ENCODE results near the gene HERC6.
"Not testable (repeated sequence)": the region's sequence is repeated elsewhere in the genome, so short reads cannot be mapped to it uniquely, and the experiment has no call there.

HERC6 gene

DNA sequence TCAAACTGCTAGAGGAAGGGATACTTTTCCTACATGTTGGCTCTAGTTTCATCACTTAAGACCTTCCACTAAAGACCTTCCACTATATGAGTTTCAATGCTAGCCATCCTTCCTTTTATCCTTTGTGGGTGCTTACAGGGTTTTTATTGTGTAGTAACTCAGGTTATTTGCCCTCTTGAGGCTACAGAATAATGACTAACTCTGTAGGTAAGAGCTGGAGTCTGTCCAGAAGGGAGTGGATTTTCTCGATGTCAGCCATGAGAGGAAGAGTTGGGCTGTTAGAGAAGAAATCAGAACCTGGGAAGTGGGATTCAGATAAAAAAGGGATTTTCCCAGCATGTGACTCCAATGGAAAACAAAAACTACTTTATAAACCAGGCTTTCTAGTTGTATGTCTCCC, 50.7 kb downstream of the HERC6 start:
- H3K27me3 ChIP-seq (ENCODE audit: control insufficient read depth in 1 of 2, insufficient read depth in 2 of 2, low read length in 2 of 2) = no peaks in the 10 kb centered on the region
- no peaks in the 10 kb centered on the region for H3K4me1 ChIP-seq (ENCODE audit: insufficient read depth, low read length)
- H3K4me3 ChIP-seq (ENCODE audit: low read depth in 1 of 2, low read length in 2 of 2) = no peak overlapping the region
- no peak overlapping the region for H3K9ac ChIP-seq (ENCODE audit: low read length)
- no peak overlapping the region for H3K27ac ChIP-seq (ENCODE audit: low read depth, low read length)
- no peaks in the 10 kb centered on the region for H3K9me3 ChIP-seq (ENCODE audit: low read length)
- H3K36me3 ChIP-seq (ENCODE audit: insufficient read depth, low read length) = peaks cover 4% of the 10 kb centered on the region

DNA sequence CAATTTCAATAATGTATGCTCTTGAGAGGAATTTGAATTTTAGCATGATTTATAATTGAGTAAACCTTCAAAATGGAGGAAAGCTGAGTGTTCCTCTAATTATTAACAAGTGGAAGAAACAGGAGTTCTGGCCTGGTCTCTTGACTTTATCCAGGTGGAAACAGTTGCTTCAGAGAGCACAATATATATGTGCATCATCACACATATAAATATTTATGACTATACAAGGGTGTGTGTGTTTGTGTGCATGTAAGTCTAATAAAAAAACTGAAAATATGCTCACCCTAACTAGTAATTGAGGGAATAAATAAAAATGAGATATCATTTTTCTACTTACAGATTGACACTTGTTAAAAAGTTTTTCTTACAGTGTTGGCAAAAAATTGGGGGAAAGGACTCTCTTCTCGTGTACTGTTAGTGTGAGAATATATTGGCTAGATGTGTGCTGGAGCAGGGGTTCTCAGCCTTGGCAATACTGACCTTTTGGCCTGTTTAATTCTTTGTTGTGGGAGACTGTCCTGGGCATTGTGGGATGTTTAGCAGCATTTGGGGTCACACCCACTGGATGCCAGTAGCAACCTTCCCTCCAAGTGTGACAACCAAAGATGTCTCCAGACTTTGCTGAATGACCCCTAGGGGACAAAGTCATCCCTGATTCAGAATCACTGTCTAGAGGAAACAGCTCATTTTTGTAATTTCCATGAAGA, 57.5 kb downstream of the HERC6 start:
- Histone ChIP-seq H3K27ac (ENCODE audit: low read depth, low read length) (no peak overlapping the region), H3K9ac (ENCODE audit: low read length) (no peak overlapping the region), H3K4me1 (ENCODE audit: insufficient read depth, low read length) (no peaks in the 10 kb centered on the region), H3K27me3 (ENCODE audit: control insufficient read depth in 1 of 2, insufficient read depth in 2 of 2, low read length in 2 of 2) (no peaks in the 10 kb centered on the region), H3K9me3 (ENCODE audit: low read length) (no peaks in the 10 kb centered on the region), H3K36me3 (ENCODE audit: insufficient read depth, low read length) (no peaks in the 10 kb centered on the region), H3K4me3 (ENCODE audit: low read depth in 1 of 2, low read length in 2 of 2) (no peak overlapping the region)

DNA sequence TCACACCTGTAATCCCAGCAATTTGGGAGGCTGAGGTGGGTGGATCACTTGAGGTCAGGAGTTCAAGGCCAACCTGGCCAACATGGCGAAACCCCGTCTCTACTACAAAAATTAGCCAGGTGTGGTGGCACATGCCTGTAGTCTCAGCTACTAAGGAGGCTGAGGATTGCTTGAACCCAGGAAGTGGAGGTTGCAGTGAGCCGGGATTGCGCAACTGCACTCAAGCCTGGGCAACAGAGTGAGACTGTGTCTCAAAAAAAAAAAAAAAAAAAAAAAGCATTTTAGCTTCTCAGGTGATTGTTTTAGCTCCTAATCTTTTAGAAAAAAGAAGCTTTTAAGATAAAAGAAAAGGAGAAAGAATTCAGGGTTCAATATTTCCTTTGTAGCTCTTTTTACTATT, 59.2 kb downstream of the HERC6 start:
- H3K9ac ChIP-seq (ENCODE audit: low read length); H3K9me3 ChIP-seq (ENCODE audit: low read length); H3K27ac ChIP-seq (ENCODE audit: low read depth, low read length); H3K4me1 ChIP-seq (ENCODE audit: insufficient read depth, low read length); H3K27me3 ChIP-seq (ENCODE audit: control insufficient read depth in 1 of 2, insufficient read depth in 2 of 2, low read length in 2 of 2); H3K36me3 ChIP-seq (ENCODE audit: insufficient read depth, low read length); H3K4me3 ChIP-seq (ENCODE audit: low read depth in 1 of 2, low read length in 2 of 2): not testable (repeated sequence)

DNA sequence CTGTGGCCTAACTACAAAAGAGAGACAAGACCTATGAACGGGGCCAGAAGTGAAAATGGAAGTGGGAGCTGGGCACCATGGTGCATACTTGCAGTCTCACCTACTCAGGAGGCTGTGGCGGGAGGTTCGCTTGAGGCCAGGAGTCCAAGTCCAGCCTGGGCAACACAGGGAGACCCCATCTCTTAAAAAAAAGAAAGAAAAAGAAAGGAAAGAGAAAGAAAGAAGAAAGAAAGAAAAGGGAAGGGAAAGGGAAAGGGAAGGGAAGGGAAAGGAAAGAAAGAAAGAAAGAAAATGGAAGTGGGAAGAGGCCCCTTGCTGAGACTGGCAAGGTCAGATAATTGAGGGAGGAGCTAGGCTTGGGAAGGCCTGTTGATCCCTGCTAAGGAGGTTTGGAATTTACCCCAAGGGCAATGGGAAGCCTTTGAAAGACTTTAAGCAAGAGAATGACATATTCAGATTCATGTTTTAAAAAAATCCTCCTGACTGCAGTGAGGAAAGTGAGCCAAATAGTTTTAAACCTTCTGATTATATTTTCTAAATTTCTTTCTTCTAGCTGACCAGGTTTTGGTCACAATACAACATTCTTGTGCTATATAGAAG, 60.6 kb downstream of the HERC6 start:
- Histone ChIP-seq H3K4me1 (ENCODE audit: insufficient read depth, low read length) (no peaks in the 10 kb centered on the region), H3K4me3 (ENCODE audit: low read depth in 1 of 2, low read length in 2 of 2) (no peak overlapping the region), H3K27ac (ENCODE audit: low read depth, low read length) (no peak overlapping the region), H3K27me3 (ENCODE audit: control insufficient read depth in 1 of 2, insufficient read depth in 2 of 2, low read length in 2 of 2) (no peaks in the 10 kb centered on the region), H3K9me3 (ENCODE audit: low read length) (no peaks in the 10 kb centered on the region), H3K36me3 (ENCODE audit: insufficient read depth, low read length) (peaks cover 3% of the 10 kb centered on the region), H3K9ac (ENCODE audit: low read length) (no peak overlapping the region)

DNA sequence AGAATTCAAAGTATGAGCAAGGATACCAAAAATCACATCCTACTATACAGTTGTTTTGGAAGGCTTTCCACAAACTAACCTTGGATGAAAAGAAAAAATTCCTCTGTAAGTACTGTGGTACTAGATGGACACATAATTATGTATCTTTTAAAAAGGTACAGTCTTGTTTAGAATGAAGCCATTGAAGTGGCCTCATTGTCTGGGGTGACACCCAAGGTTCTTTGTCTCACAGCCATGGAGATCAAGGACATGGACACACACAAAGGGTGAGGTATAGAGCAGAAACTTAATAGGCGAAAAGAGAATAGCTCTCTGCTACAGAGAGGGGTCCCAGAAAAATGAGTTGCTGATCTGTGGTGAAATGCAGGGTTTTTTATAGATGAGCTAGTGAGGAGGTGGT, 61.5 kb downstream of the HERC6 start:
- Histone ChIP-seq H3K4me3 (ENCODE audit: low read depth in 1 of 2, low read length in 2 of 2) (no peak overlapping the region), H3K27ac (ENCODE audit: low read depth, low read length) (no peak overlapping the region), H3K9me3 (ENCODE audit: low read length) (no peaks in the 10 kb centered on the region), H3K9ac (ENCODE audit: low read length) (no peak overlapping the region), H3K27me3 (ENCODE audit: control insufficient read depth in 1 of 2, insufficient read depth in 2 of 2, low read length in 2 of 2) (no peaks in the 10 kb centered on the region), H3K36me3 (ENCODE audit: insufficient read depth, low read length) (peaks cover 3% of the 10 kb centered on the region), H3K4me1 (ENCODE audit: insufficient read depth, low read length) (no peaks in the 10 kb centered on the region)

DNA sequence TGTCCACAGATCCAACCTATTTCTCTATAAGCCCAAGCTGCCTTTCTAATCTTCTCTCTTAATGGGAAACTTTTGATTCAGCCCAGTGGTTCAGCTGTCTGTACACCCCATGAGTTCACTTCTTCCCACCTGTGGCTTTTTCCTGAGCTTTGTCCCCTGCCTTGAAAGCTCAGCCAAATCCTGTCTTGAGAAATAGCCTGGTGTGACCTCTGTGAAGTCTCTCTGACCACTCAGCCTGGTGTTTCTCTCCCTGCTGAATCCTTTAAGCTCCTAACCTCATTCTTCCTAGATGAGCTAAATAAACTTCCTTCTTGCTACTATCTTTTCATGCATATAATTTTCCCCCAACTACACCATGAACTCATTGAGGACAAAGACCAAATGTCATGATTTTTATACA, 63.0 kb downstream of the HERC6 start:
- Histone ChIP-seq H3K4me3 (ENCODE audit: low read depth in 1 of 2, low read length in 2 of 2) (no peak overlapping the region), H3K4me1 (ENCODE audit: insufficient read depth, low read length) (no peaks in the 10 kb centered on the region), H3K27me3 (ENCODE audit: control insufficient read depth in 1 of 2, insufficient read depth in 2 of 2, low read length in 2 of 2) (no peaks in the 10 kb centered on the region)

DNA sequence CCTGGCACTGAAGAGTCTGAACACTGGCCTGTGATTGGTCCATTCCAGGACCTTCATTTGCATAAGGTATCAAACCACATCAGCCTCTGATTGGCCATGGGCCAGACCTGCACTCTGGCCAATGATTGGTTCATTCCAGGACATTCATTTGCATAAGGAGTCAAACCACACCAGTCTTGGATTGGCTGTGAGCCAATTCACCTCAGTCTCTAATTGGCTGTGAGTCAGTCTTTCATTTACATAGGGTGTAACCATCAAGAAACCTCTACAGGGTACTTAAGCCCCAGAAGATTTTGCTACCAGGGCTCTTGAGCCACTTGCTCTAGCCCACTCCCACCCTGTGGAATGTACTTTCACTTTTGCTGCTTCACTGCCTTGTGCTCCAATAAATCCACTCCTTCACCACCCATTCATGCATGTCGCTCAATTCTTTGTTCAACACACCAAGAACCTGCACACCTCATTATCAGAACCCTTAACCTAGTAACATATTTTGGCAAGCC, 64.1 kb downstream of the HERC6 start:
- peaks cover 3% of the 10 kb centered on the region for H3K36me3 ChIP-seq (ENCODE audit: insufficient read depth, low read length)

More for the DNA sequence above, 63.0 kb downstream of the HERC6 start:
- Histone ChIP-seq H3K9me3 (ENCODE audit: low read length) (no peaks in the 10 kb centered on the region), H3K27ac (ENCODE audit: low read depth, low read length) (no peak overlapping the region), H3K9ac (ENCODE audit: low read length) (no peak overlapping the region), H3K36me3 (ENCODE audit: insufficient read depth, low read length) (peaks cover 3% of the 10 kb centered on the region)

DNA sequence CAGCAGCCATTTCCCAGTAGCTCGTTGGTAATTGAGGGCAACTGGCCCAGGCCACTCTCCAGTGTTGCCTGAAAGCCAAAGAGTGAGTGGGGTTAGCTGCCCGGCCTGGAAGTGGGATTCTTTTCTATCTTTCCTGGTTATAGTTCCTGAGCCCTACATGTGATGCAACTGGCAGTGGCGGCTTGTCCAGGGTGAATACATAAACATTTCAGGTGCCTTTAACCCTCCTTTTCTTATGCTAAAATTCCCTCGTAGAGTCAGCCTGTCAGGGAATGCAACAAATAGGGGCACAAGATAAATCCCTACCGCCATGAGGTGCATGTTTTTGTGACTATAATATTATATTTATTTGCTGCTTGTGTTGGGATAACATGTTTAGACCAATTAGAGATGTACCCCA, 64.8 kb downstream of the HERC6 start:
- H3K27me3 ChIP-seq (ENCODE audit: control insufficient read depth in 1 of 2, insufficient read depth in 2 of 2, low read length in 2 of 2) = no peaks in the 10 kb centered on the region
- no peak overlapping the region for H3K9ac ChIP-seq (ENCODE audit: low read length)
- H3K4me3 ChIP-seq (ENCODE audit: low read depth in 1 of 2, low read length in 2 of 2) = no peak overlapping the region
- H3K36me3 ChIP-seq (ENCODE audit: insufficient read depth, low read length) = peaks cover 3% of the 10 kb centered on the region
- no peak overlapping the region for H3K27ac ChIP-seq (ENCODE audit: low read depth, low read length)
- H3K9me3 ChIP-seq (ENCODE audit: low read length) = no peaks in the 10 kb centered on the region
- H3K4me1 ChIP-seq (ENCODE audit: insufficient read depth, low read length) = no peaks in the 10 kb centered on the region

More for the DNA sequence above, 64.1 kb downstream of the HERC6 start:
- Histone ChIP-seq H3K9ac (ENCODE audit: low read length) (no peak overlapping the region), H3K27me3 (ENCODE audit: control insufficient read depth in 1 of 2, insufficient read depth in 2 of 2, low read length in 2 of 2) (no peaks in the 10 kb centered on the region), H3K27ac (ENCODE audit: low read depth, low read length) (no peak overlapping the region), H3K4me3 (ENCODE audit: low read depth in 1 of 2, low read length in 2 of 2) (no peak overlapping the region), H3K4me1 (ENCODE audit: insufficient read depth, low read length) (no peaks in the 10 kb centered on the region), H3K9me3 (ENCODE audit: low read length) (no peaks in the 10 kb centered on the region)

DNA sequence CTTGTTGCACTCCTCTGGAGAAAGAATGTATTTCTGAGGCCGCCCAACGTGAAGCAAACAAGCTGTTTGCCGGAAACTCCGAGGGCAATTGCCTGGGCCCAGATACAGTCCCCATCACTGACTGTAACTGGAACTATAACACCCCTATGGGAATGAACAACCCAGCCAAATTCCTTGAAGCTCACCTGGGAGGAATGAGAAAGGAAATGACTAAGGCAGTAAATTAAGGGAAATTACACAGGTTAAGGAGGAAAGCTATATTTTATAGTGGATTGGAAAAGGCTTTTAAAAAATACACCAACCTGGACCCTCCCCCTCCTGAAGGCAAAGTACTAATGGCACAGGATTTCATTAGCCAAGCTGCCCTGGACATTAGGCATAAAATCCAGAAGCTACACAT, 66.6 kb downstream of the HERC6 start:
- Histone ChIP-seq H3K4me3 (ENCODE audit: low read depth in 1 of 2, low read length in 2 of 2) (no peak overlapping the region), H3K9ac (ENCODE audit: low read length) (no peak overlapping the region), H3K9me3 (ENCODE audit: low read length) (no peaks in the 10 kb centered on the region), H3K27ac (ENCODE audit: low read depth, low read length) (no peak overlapping the region), H3K27me3 (ENCODE audit: control insufficient read depth in 1 of 2, insufficient read depth in 2 of 2, low read length in 2 of 2) (no peaks in the 10 kb centered on the region), H3K36me3 (ENCODE audit: insufficient read depth, low read length) (peaks cover 3% of the 10 kb centered on the region), H3K4me1 (ENCODE audit: insufficient read depth, low read length) (no peaks in the 10 kb centered on the region)

DNA sequence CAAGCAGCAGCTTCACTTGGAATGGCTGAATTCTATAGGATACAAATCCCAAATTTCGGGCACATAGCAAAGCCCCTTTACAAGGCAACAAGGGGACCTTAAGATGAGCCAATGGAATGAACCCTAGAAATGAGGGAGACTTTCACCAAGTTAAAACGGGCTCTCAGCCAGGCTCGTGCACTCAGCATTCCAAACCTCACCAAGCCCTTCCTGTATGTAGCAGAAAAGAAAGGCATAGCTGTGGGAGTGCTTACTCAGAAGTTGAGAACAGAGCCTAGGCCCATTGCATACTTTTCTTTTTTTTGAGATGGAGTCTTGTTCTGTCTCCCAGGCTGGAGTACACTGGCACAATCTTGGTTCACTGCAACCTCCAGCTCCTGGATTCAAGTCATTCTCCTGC, 67.5 kb downstream of the HERC6 start:
- Histone ChIP-seq H3K9me3 (ENCODE audit: low read length) (no peaks in the 10 kb centered on the region), H3K4me1 (ENCODE audit: insufficient read depth, low read length) (no peaks in the 10 kb centered on the region), H3K36me3 (ENCODE audit: insufficient read depth, low read length) (peaks cover 3% of the 10 kb centered on the region), H3K4me3 (ENCODE audit: low read depth in 1 of 2, low read length in 2 of 2) (no peak overlapping the region), H3K27me3 (ENCODE audit: control insufficient read depth in 1 of 2, insufficient read depth in 2 of 2, low read length in 2 of 2) (no peaks in the 10 kb centered on the region), H3K27ac (ENCODE audit: low read depth, low read length) (no peak overlapping the region), H3K9ac (ENCODE audit: low read length) (no peak overlapping the region)

DNA sequence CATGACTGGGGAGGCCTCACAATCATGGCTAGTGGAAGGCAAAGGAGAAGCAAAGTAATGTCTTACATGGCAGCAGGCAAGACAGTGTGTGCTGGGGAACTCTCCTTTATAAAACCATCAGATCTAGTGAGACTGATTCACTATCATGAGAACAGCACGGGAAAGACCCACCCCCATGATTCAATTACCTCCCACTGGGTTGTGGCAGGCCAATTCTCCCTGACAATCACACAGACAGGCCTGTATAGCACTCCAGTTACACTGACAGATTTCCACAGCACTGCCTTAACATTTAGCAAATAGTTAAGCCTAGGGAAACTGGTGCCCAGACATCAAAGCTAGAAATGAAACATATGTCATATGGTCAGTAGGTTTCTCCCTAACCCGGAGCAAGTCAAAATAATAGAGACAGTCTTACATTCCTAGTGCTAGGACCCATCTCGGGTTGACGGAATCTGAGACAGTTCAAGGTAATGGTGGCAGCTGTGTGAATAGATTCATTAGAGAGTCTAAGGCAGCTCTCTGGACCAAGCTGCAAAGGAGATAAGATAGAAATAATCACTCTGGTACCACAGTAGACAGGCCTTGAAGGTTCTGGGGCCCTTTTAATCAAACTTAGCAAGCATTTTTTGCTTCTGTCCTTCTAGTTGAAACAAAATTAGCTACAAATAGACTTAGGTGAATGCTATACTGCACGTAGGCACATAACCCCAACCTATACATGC, 68.9 kb downstream of the HERC6 start:
- Histone ChIP-seq H3K36me3 (ENCODE audit: insufficient read depth, low read length) (peaks cover 3% of the 10 kb centered on the region), H3K27ac (ENCODE audit: low read depth, low read length) (no peak overlapping the region), H3K4me1 (ENCODE audit: insufficient read depth, low read length) (no peaks in the 10 kb centered on the region), H3K9me3 (ENCODE audit: low read length) (no peaks in the 10 kb centered on the region), H3K4me3 (ENCODE audit: low read depth in 1 of 2, low read length in 2 of 2) (no peak overlapping the region), H3K9ac (ENCODE audit: low read length) (no peak overlapping the region), H3K27me3 (ENCODE audit: control insufficient read depth in 1 of 2, insufficient read depth in 2 of 2, low read length in 2 of 2) (no peaks in the 10 kb centered on the region)

All from muscle layer of colon (tissue), 2 donors.